Mesothelial cell of epicardium (in vitro differentiated cells): Measurements from ENCODE around the gene ALKBH7. TPM values are rescaled to one million over a fixed set of nuclear protein-coding genes. Genes with fewer than 3 reads are reported as not detected.

Experiments
- DNase-seq, 2 experiments: peaks; one replicate each; pipeline ENCODE4 v3.0.0; 2021; ENCODE audit warnings: low spot score in 2 of 2; ENCODE audit not compliant: unreplicated experiment in 2 of 2
- H3K27ac Mint-ChIP-seq: 2 replicates; pipeline ENCODE4 v1.8.0; 2021; ENCODE audit warnings: mixed read lengths
- H3K27me3 Mint-ChIP-seq: 2 replicates; pipeline ENCODE4 v1.8.0; 2021; ENCODE audit warnings: low read depth, mixed read lengths
- H3K36me3 Mint-ChIP-seq: 2 replicates; pipeline ENCODE4 v1.8.0; 2021; ENCODE audit warnings: mixed read lengths
- H3K4me1 Mint-ChIP-seq: 2 replicates; pipeline ENCODE4 v1.8.0; 2021; ENCODE audit warnings: mixed read lengths
- H3K4me3 Mint-ChIP-seq: 2 replicates; pipeline ENCODE4 v1.8.0; 2021; ENCODE audit warnings: mild to moderate bottlenecking, moderate library complexity, mixed read lengths
- H3K9me3 Mint-ChIP-seq: 2 replicates; pipeline ENCODE4 v1.8.0; 2021; ENCODE audit warnings: mixed read lengths
- total RNA-seq: library from RNA; stranded (reverse); gene quantifications from 3 replicates; pipeline ENCODE4 v1.2.1, GENCODE V29; 2021
- TF ChIP-seq, protein P1 (sequence below): fragments of 200-600 bp; sonication (generic); IDR thresholded peaks from one replicate; pipeline ENCODE4 v1.5.0; 2021; ENCODE audit warnings: antibody characterized with exemption; ENCODE audit not compliant: unreplicated experiment

ALKBH7 gene
- total RNA-seq, 1 donor from 2014 or later: 83.7 TPM

GRCh38 chr19:6378486-6378885 is 5.9 kb downstream of the ALKBH7 start:
- no peak overlapping the region for H3K4me3 Mint-ChIP-seq
- H3K4me1 Mint-ChIP-seq: peaks cover 32% of the 10 kb centered on the region
- no peaks in the 10 kb centered on the region for H3K27me3 Mint-ChIP-seq
- DNase-seq: no peak
- peak overlapping the region; percentile 95 for H3K27ac Mint-ChIP-seq
- no peaks in the 10 kb centered on the region for H3K9me3 Mint-ChIP-seq
- H3K36me3 Mint-ChIP-seq: peaks cover 38% of the 10 kb centered on the region
- TF ChIP-seq, protein P1, sequence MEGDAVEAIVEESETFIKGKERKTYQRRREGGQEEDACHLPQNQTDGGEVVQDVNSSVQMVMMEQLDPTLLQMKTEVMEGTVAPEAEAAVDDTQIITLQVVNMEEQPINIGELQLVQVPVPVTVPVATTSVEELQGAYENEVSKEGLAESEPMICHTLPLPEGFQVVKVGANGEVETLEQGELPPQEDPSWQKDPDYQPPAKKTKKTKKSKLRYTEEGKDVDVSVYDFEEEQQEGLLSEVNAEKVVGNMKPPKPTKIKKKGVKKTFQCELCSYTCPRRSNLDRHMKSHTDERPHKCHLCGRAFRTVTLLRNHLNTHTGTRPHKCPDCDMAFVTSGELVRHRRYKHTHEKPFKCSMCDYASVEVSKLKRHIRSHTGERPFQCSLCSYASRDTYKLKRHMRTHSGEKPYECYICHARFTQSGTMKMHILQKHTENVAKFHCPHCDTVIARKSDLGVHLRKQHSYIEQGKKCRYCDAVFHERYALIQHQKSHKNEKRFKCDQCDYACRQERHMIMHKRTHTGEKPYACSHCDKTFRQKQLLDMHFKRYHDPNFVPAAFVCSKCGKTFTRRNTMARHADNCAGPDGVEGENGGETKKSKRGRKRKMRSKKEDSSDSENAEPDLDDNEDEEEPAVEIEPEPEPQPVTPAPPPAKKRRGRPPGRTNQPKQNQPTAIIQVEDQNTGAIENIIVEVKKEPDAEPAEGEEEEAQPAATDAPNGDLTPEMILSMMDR: no peak

GRCh38 chr19:6379744-6380143 is 7.2 kb downstream of the ALKBH7 start:
- Mint-ChIP-seq H3K4me1 (peaks cover 23% of the 10 kb centered on the region), H3K36me3 (peaks cover 43% of the 10 kb centered on the region), H3K27me3 (no peaks in the 10 kb centered on the region), H3K9me3 (no peaks in the 10 kb centered on the region), H3K4me3 (no peak overlapping the region), H3K27ac (no peak overlapping the region)
- DNase-seq: no peak
- TF ChIP-seq, protein P1: no peak

GRCh38 chr19:6381030-6381750 is 8.6 kb downstream of the ALKBH7 start:
- H3K4me1 Mint-ChIP-seq: peaks cover 20% of the 10 kb centered on the region
- TF ChIP-seq, protein P1: no peak
- no peak overlapping the region for H3K27ac Mint-ChIP-seq
- H3K4me3 Mint-ChIP-seq: no peak overlapping the region
- DNase-seq: no peak
- H3K9me3 Mint-ChIP-seq: no peaks in the 10 kb centered on the region
- peaks cover 50% of the 10 kb centered on the region for H3K36me3 Mint-ChIP-seq
- H3K27me3 Mint-ChIP-seq: no peaks in the 10 kb centered on the region

DNA sequence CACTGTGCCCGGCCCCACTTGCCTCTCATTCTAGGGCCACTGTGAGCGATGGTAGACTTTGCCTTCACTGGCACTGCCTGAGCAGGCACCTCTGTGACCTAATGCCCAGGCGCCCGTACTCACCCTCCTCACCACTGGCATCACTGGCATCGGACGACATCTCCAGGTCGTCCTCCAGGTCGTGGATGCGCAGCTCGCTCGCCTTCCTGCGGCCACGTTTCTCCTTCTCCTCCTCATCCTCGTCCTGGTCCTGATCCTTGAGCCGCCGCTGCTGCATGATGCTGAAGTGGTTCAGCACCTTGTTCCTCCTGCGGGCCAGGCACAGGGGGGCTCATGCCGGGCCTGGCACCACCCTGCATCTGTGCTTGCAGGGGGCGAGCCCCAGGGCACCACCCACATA is 10.6 kb downstream of the ALKBH7 start:
- DNase-seq: no peak
- no peaks in the 10 kb centered on the region for H3K9me3 Mint-ChIP-seq
- TF ChIP-seq, protein P1: no peak
- H3K4me3 Mint-ChIP-seq: no peak overlapping the region
- no peak overlapping the region for H3K27ac Mint-ChIP-seq
- peaks cover 6% of the 10 kb centered on the region for H3K4me1 Mint-ChIP-seq
- H3K36me3 Mint-ChIP-seq: peaks cover 55% of the 10 kb centered on the region
- H3K27me3 Mint-ChIP-seq: no peaks in the 10 kb centered on the region

DNA sequence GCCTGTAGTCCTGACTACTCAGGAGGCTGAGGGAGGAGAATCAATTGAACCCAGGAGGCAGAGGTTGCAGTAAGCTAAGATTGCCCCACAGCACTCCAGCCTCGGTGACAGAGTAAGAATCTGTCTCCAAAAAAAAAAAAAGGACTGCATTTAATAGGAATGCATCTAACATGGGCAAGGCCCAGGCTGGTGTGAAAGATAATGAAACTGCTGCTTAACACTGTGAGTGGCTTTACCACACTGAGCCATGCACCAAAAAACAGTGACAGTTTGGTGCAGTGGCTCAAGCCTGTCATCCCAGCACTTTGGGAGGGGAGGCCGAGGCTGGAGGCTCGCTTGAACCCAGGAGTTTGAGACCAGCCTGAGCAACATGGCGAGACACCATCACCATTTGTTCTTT is 11.8 kb downstream of the ALKBH7 start:
- DNase-seq: no peak
- TF ChIP-seq, protein P1: no peak
- H3K4me3 Mint-ChIP-seq: no peak overlapping the region
- no peak overlapping the region for H3K27ac Mint-ChIP-seq
- no peaks in the 10 kb centered on the region for H3K27me3 Mint-ChIP-seq
- H3K36me3 Mint-ChIP-seq: peaks cover 51% of the 10 kb centered on the region
- no peaks in the 10 kb centered on the region for H3K9me3 Mint-ChIP-seq
- H3K4me1 Mint-ChIP-seq: no peaks in the 10 kb centered on the region
